MM.1S (cell line): ENCODE measurements around the gene PNMT.

Experiments
- DNase-seq: peaks from one replicate; pipeline ENCODE4 v3.0.0-alpha.2; 2015
- H2AFZ ChIP-seq: fragments of 300-600 bp; sonication (generic); 2 replicates; pipeline ENCODE4 v1.6.0; 2016; ENCODE audit warnings: antibody characterized with exemption, low read length
- H3F3A ChIP-seq: fragments of 300-600 bp; sonication (generic); 2 replicates; pipeline ENCODE4 v1.6.1; 2016; ENCODE audit warnings: mild to moderate bottlenecking, antibody characterized with exemption, low read length, moderate library complexity, mixed read lengths; ENCODE audit not compliant: insufficient read depth
- H3K27ac ChIP-seq: fragments of 300-600 bp; sonication (generic); 2 replicates; pipeline ENCODE4 v1.5.1; 2016; ENCODE audit warnings: mild to moderate bottlenecking, low read length
- H3K27me3 ChIP-seq: fragments of 300-600 bp; sonication (generic); replicated peaks from 2 replicates; pipeline ENCODE4 v1.6.0; 2016; ENCODE audit warnings: low read length; ENCODE audit not compliant: insufficient read depth
- H3K36me3 ChIP-seq: fragments of 300-600 bp; sonication (generic); replicated peaks from 2 replicates; pipeline ENCODE4 v1.6.1; 2016; ENCODE audit warnings: mild to moderate bottlenecking, low read length, mixed read lengths; ENCODE audit not compliant: insufficient read depth
- H3K4me1 ChIP-seq: fragments of 300-600 bp; sonication (generic); 2 replicates; pipeline ENCODE4 v1.6.1; 2016; ENCODE audit warnings: low read length, mixed read lengths
- H3K4me2 ChIP-seq: fragments of 300-600 bp; sonication (generic); 2 replicates; pipeline ENCODE4 v1.6.0; 2016; ENCODE audit warnings: low read depth, low read length
- H3K4me3 ChIP-seq: fragments of 300-600 bp; sonication (generic); 2 replicates; pipeline ENCODE4 v1.5.1; 2016; ENCODE audit warnings: low read length, mixed read lengths
- H3K79me2 ChIP-seq: fragments of 300-600 bp; sonication (generic); 2 replicates; pipeline ENCODE4 v1.6.1; 2016; ENCODE audit warnings: mixed run types, low read length, mixed read lengths
- H3K9ac ChIP-seq: fragments of 300-600 bp; sonication (generic); 2 replicates; pipeline ENCODE4 v1.6.1; 2016; ENCODE audit warnings: low read length, mixed read lengths
- H3K9me2 ChIP-seq: fragments of 300-600 bp; sonication (generic); replicated peaks from 2 replicates; pipeline ENCODE4 v1.6.1; 2016; ENCODE audit warnings: mild to moderate bottlenecking, low read length, mixed read lengths; ENCODE audit not compliant: insufficient read depth
- H3K9me3 ChIP-seq: fragments of 300-600 bp; sonication (generic); replicated peaks from 2 replicates; pipeline ENCODE4 v1.6.1; 2016; ENCODE audit warnings: mild to moderate bottlenecking, low read length, mixed read lengths; ENCODE audit not compliant: insufficient read depth
- H4K20me1 ChIP-seq: fragments of 300-600 bp; sonication (generic); 2 replicates; pipeline ENCODE4 v1.6.1; 2016; ENCODE audit warnings: mild to moderate bottlenecking, low read length, moderate library complexity, mixed read lengths; ENCODE audit not compliant: insufficient read depth
- CTCF ChIP-seq: fragments of 300-600 bp; sonication (generic); IDR thresholded peaks from 2 replicates; pipeline ENCODE4 v1.5.1; 2016; ENCODE audit warnings: antibody characterized with exemption, low read length, mixed read lengths
- EZH2 ChIP-seq: fragments of 300-600 bp; sonication (generic); optimal IDR thresholded peaks from 2 replicates; pipeline ENCODE3; 2017; ENCODE audit warnings: low read depth, mild to moderate bottlenecking, antibody characterized with exemption, low read length, mixed read lengths
- EZH2phosphoT487 ChIP-seq: fragments of 300-600 bp; sonication (generic); IDR thresholded peaks from 2 replicates; pipeline ENCODE4 v1.6.1; 2018; ENCODE audit warnings: antibody characterized with exemption, low read length

PNMT gene

GRCh38 chr17:39652587-39653315 lies 15.5 kb upstream of the PNMT start:
- no peak overlapping the region for H3K4me2 ChIP-seq
- H3K27me3 ChIP-seq = no peaks in the 10 kb centered on the region
- no peak overlapping the region for H3K4me3 ChIP-seq
- H3K4me1 ChIP-seq = no peaks in the 10 kb centered on the region
- no peaks in the 10 kb centered on the region for H3K9me2 ChIP-seq
- no peaks in the 10 kb centered on the region for H3F3A ChIP-seq
- peaks cover 10% of the 10 kb centered on the region; the same call in 1 of the 2 replicates for H3K79me2 ChIP-seq
- H2AFZ ChIP-seq = no peak overlapping the region
- TF ChIP-seq EZH2phosphoT487 (no peak), EZH2 (no peak), CTCF (no peak)
- no peaks in the 10 kb centered on the region for H3K36me3 ChIP-seq
- no peak overlapping the region for H3K9ac ChIP-seq
- H3K9me3 ChIP-seq = no peaks in the 10 kb centered on the region
- H4K20me1 ChIP-seq = no peaks in the 10 kb centered on the region
- no peak for DNase-seq
- H3K27ac ChIP-seq = no peak overlapping the region

- Histone ChIP-seq H3K27me3 (no peaks in the 10 kb centered on the region), H2AFZ (no peak overlapping the region), H3K27ac (no peak overlapping the region), H3K9me2 (no peaks in the 10 kb centered on the region), H3K4me2 (no peak overlapping the region), H3F3A (no peaks in the 10 kb centered on the region), H3K36me3 (no peaks in the 10 kb centered on the region), H3K9me3 (no peaks in the 10 kb centered on the region), H4K20me1 (no peaks in the 10 kb centered on the region), H3K79me2 (peaks cover 10% of the 10 kb centered on the region; the same call in 1 of the 2 replicates), H3K4me3 (no peak overlapping the region), H3K4me1 (no peaks in the 10 kb centered on the region), H3K9ac (no peak overlapping the region)
- DNase-seq = no peak
- no peak for TF ChIP-seq CTCF
- TF ChIP-seq EZH2phosphoT487 = no peak
- TF ChIP-seq EZH2 = no peak
These were observed 15.0 kb upstream of the PNMT start for GRCh38 chr17:39653316-39653661.

- no peak overlapping the region for H3K4me2 ChIP-seq
- peaks cover 10% of the 10 kb centered on the region; the same call in 1 of the 2 replicates for H3K79me2 ChIP-seq
- H3K9me3 ChIP-seq = no peaks in the 10 kb centered on the region
- H3F3A ChIP-seq = no peaks in the 10 kb centered on the region
- no peaks in the 10 kb centered on the region for H4K20me1 ChIP-seq
- no peak overlapping the region for H3K9ac ChIP-seq
- H3K36me3 ChIP-seq = no peaks in the 10 kb centered on the region
- H2AFZ ChIP-seq = no peak overlapping the region
- TF ChIP-seq CTCF = peak; percentile 95
- TF ChIP-seq EZH2 = no peak
- H3K27me3 ChIP-seq = no peaks in the 10 kb centered on the region
- H3K27ac ChIP-seq = no peak overlapping the region
- no peaks in the 10 kb centered on the region for H3K4me1 ChIP-seq
- H3K4me3 ChIP-seq = no peak overlapping the region
- DNase-seq = peak; percentile 52
- H3K9me2 ChIP-seq = no peaks in the 10 kb centered on the region
These were observed 14.5 kb upstream of the PNMT start for GRCh38 chr17:39653662-39654331.
